A549 treated with dexamethasone at 1 μM for 4 hours (cell line): ENCODE results near the gene ANGPTL1. TPM values are rescaled to one million over a fixed set of nuclear protein-coding genes. Genes with fewer than 3 reads are reported as not detected.

Experiments used
- total RNA-seq: library from RNA; stranded (reverse); fragments of 200-300 nt; extraction: Qiagen RNA extraction; gene quantifications from 5 replicates; pipeline ENCODE4 v1.2.3, GENCODE V29; 2022

Gene ANGPTL1, protein sequence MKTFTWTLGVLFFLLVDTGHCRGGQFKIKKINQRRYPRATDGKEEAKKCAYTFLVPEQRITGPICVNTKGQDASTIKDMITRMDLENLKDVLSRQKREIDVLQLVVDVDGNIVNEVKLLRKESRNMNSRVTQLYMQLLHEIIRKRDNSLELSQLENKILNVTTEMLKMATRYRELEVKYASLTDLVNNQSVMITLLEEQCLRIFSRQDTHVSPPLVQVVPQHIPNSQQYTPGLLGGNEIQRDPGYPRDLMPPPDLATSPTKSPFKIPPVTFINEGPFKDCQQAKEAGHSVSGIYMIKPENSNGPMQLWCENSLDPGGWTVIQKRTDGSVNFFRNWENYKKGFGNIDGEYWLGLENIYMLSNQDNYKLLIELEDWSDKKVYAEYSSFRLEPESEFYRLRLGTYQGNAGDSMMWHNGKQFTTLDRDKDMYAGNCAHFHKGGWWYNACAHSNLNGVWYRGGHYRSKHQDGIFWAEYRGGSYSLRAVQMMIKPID
- total RNA-seq = 0.08 TPM in 1 of 5 replicates, not detected in the others

DNA sequence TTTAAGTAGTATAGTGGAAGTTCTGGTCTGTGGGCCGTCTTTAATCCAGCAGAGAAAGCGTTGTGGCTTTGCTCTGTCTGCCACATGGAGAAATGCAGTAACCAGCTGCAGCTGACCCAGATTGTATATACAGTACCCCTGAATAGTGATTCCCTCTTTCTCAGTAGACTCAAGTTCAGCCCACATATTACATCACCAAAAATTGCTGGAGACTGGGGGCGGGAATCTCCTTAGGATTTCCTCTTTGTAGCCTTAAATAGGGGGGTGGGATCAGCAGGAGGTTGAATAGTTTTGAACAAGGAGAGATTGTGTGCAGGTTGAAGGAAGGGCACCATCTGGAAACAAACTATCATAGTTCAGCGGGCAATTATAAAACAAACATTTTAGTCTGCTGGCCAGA, at the start of gene ANGPTL1:
Gene ANGPTL1, minus strand, starts transcription at position 134 of the 400 bp plus-strand sequence. CDS start 5,301 bp downstream, outside the sequence.

Other genes with a start within 250 kb of the ANGPTL1 start
- 16.5 to 41.1 TPM (median 33.1 TPM) in 5 replicates for gene RALGPS2, start 145.8 kb downstream of the ANGPTL1 start, total RNA-seq
- gene FAM20B, start 154.8 kb upstream of the ANGPTL1 start, total RNA-seq = 17.4 to 26.1 TPM (median 23.2 TPM) in 5 replicates
- 34.0 to 40.3 TPM (median 37.1 TPM) in 5 replicates for gene TOR3A, start 211.0 kb upstream of the ANGPTL1 start, total RNA-seq